HL-60 (cell line): Measurements from ENCODE around the gene LZIC.

Experiments
- CTCF ChIP-seq: IDR thresholded peaks from one replicate; pipeline ENCODE4 v1.5.1; 2011; ENCODE audit warnings: low read length, control low read depth, inconsistent platforms; ENCODE audit not compliant: insufficient read depth
- GABPA ChIP-seq: IDR thresholded peaks from 2 replicates; pipeline ENCODE4 v1.6.1; 2012; ENCODE audit warnings: low read depth

- TF ChIP-seq CTCF (no peak), GABPA (no peak)
Measured at GRCh38 chr1:9900142-9901043, 42.8 kb downstream of the LZIC start.
